Pancreas (tissue), 10 donors: ENCODE data around the gene NDOR1. TPM values are rescaled to one million over a fixed set of nuclear protein-coding genes. Genes with fewer than 3 reads are reported as not detected.
"Not testable (repeated sequence)": the region's sequence is repeated elsewhere in the genome, so short reads cannot be mapped to it uniquely, and the experiment has no call there.

ENCODE experiments used
- ATAC-seq, 4 donors: fragments of 200-7000 bp; cut with Tn5 transposase; one replicate each; pipeline versions ENCODE4 v1.8.0 to v1.9.1; 2020; ENCODE audit warnings: mild to moderate bottlenecking in 4 of 4, moderate library complexity in 4 of 4
- DNase-seq, 6 donors: peaks; one replicate each; pipeline ENCODE4 v3.0.0-alpha.2; 2020
- FAIRE-seq: peaks from 2 replicates; lab custom pipeline; 2012; peaks lifted over from hg19 to GRCh38; lab: Jason Lieb, UNC
- H3K27ac ChIP-seq, 4 donors: fragments of 200-600 bp; sonication (generic); 1 replicate in 3 of 4; 2 replicates in 1 of 4; pipeline versions ENCODE4 v1.5.0 to v1.8.0; 2020
- H3K27me3 ChIP-seq, 4 donors: fragments of 200-600 bp; one replicate each; pipeline ENCODE4 v1.8.0; 2021
- H3K36me3 ChIP-seq, 3 donors: fragments of 200-600 bp; sonication (generic) in 1 of 3; one replicate each; pipeline versions ENCODE4 v1.5.0 to v1.8.0; 2020 to 2021
- H3K4me1 ChIP-seq, 3 donors: fragments of 200-600 bp; one replicate each; pipeline ENCODE4 v1.8.0; 2021
- H3K4me3 ChIP-seq, 4 donors: fragments of 200-600 bp; sonication (generic) in 2 of 4; one replicate each; pipeline versions ENCODE4 v1.5.0 to v1.8.0; 2020 to 2021
- H3K9me3 ChIP-seq, 4 donors: fragments of 200-600 bp; one replicate each; pipeline ENCODE4 v1.8.0; 2021
- CTCF ChIP-seq, 4 donors: fragments of 200-600 bp; sonication (generic) in 3 of 4; IDR thresholded peaks; one replicate each; pipeline versions ENCODE4 v1.5.0 to v1.8.0; 2021; ENCODE audit warnings: antibody characterized with exemption in 4 of 4
- WGBS, 2 donors: extraction: QIAGEN DNeasy Blood & Tissue Kit; methylation state at CpG; one replicate each; pipeline ENCODE4 v1.1.7; 2013; 5-methylcytosine and 5-hydroxymethylcytosine counted together
- intact Hi-C, 3 donors: fragments of 100-400 bp; cut with DNase I; formaldehyde crosslinking; loops; one replicate each; pipeline versions ENCODE4 v1.11.1 to v1.14.2; 2022
- polyA plus RNA-seq, 2 donors: library from polyadenylated mRNA; stranded (reverse); fragments of 200-250 nt; gene quantifications; one replicate each; pipeline ENCODE4 v1.2.3, GENCODE V29; 2013
- total RNA-seq, 6 donors: library from RNA; stranded (reverse); fragmentation: NEBNext Ultra II Directional in 4 of 6; extraction: Animal tissue kit (Norgen Biotek cat#: 25700) in 4 of 6; gene quantifications; one replicate each; pipeline versions ENCODE4 v1.2.1 to v1.2.4, GENCODE V29; 2021 to 2023
- donor health status: healthy with polysubstance abuse.
- donor health status: DM: no; HTN: no; CAD: no; lungs with moderate emphysema.
- donor health status: DM: no; HTN: no; CAD: no.
- donor health status: control.
- donor health status: control.
- donor health status: Bipolar disorder and iron deficiency.
- donor health status: DM: yes; HTN: yes; CAD: no.
- donor health status: DM: no; HTN: no; CAD: no.
- donor health status: DM: no; HTN: no; CAD: no.
- donor health status: DM: yes; HTN: yes; CAD: no.

Gene NDOR1
- total and polyA plus RNA-seq, 8 donors = 4.6 to 25.4 (median 6.8) TPM

- no peak for TF ChIP-seq CTCF (IDR thresholded peaks at IDR 0.05)
- Histone ChIP-seq H3K36me3 (peaks cover 7 to 11% (median 8%) of the 10 kb centered on the region in 3 donors), H3K27me3 (no peaks in the 10 kb centered on the region), H3K27ac (peak overlapping the region; percentile 76 to 91 (median 82)), H3K4me1 (peaks cover 9 to 32% (median 22%) of the 10 kb centered on the region in 3 donors), H3K4me3 (peak overlapping the region; percentile 57 to 97 (median 93)), H3K9me3 (no peaks in the 10 kb centered on the region)
- peak; percentile 80 to 92 (median 86) for DNase-seq
- intact Hi-C loops = no loop called here
- no peak for FAIRE-seq
- ATAC-seq = peak; percentile 22 to 55 (median 36)
- 1% methylated on average over 47 to 83 of the region's 83 CpGs for WGBS, 2 donors
Observed at GRCh38 chr9:137241490-137242268, 36.2 kb downstream of the NDOR1 start.

GRCh38 chr9:137242269-137243203 is 37.0 kb downstream of the NDOR1 start:
- no peak for FAIRE-seq
- no peak for TF ChIP-seq CTCF (IDR thresholded peaks at IDR 0.05)
- no peak for ATAC-seq
- 25 to 27% methylated on average over 36 of the region's 36 CpGs for WGBS, 2 donors
- Histone ChIP-seq H3K27me3 (no peaks in the 10 kb centered on the region), H3K4me3 (peak overlapping the region; percentile 57 to 97 (median 93)), H3K4me1 (peaks cover 3 to 26% (median 18%) of the 10 kb centered on the region in 3 donors), H3K9me3 (no peaks in the 10 kb centered on the region), H3K27ac (peak overlapping the region; percentile 76 to 91 (median 82)), H3K36me3 (peaks cover 7 to 11% (median 8%) of the 10 kb centered on the region in 3 donors)
- intact Hi-C loops = no loop called here
- peak in 3 of 6 donors; percentile 53 to 80 (median 64) for DNase-seq

- ATAC-seq, intact Hi-C loops, H3K9me3 ChIP-seq, H3K27me3 ChIP-seq, FAIRE-seq: not testable (repeated sequence)
- peak overlapping the region in 2 of 4 donors; percentile 81 to 91 for H3K27ac ChIP-seq
- DNase-seq = peak in 1 of 6 donors; percentile 40
- WGBS, 2 donors = 47 to 57% methylated on average over 18 of the region's 18 CpGs
- peaks cover 7 to 11% (median 8%) of the 10 kb centered on the region in 3 donors for H3K36me3 ChIP-seq
- H3K4me3 ChIP-seq = peak overlapping the region in 3 of 4 donors; percentile 57 to 97 (median 97)
- peaks cover 0 to 26% (median 18%) of the 10 kb centered on the region in 3 donors for H3K4me1 ChIP-seq
Observed at GRCh38 chr9:137243266-137243625, 37.7 kb downstream of the NDOR1 start.

- no peak for TF ChIP-seq CTCF (IDR thresholded peaks at IDR 0.05)
- intact Hi-C loops = no loop called here
- Histone ChIP-seq H3K27ac (no peak overlapping the region), H3K36me3 (peaks cover 7 to 11% (median 8%) of the 10 kb centered on the region in 3 donors), H3K9me3 (no peaks in the 10 kb centered on the region), H3K27me3 (no peaks in the 10 kb centered on the region), H3K4me3 (peak overlapping the region in 2 of 4 donors; percentile 97), H3K4me1 (peaks cover 0 to 23% (median 18%) of the 10 kb centered on the region in 3 donors)
- ATAC-seq (no peak), FAIRE-seq (no peak), DNase-seq (peak in 3 of 6 donors; percentile 43 to 76 (median 50))
- WGBS, 2 donors = 49 to 53% methylated on average over 15 of the region's 15 CpGs
Observed at GRCh38 chr9:137243626-137244485, 38.4 kb downstream of the NDOR1 start.
